Measurements from ENCODE around the gene CCDC178. TPM values are rescaled to one million over a fixed set of nuclear protein-coding genes. Genes with fewer than 3 reads are reported as not detected.

Gene CCDC178
- polyA plus RNA-seq, 1 experiment = not detected

- Histone ChIP-seq H3K9me3 (ENCODE audit: control insufficient read depth, insufficient read depth, low read length) (0 out of 2 replicates have a peak, but pooled peaks cover 4% of the 10 kb centered on the region), H3K4me3 (ENCODE audit: low read depth, low read length) (no peak overlapping the region), H3K27me3 (ENCODE audit: control insufficient read depth, insufficient read depth, low read length) (no peaks in the 10 kb centered on the region), H3K27ac (ENCODE audit: low read depth, low read length) (no peak overlapping the region)
- DNase-seq (ENCODE audit: low read depth, low spot score) = no peak
- POLR2A ChIA-PET = no interaction called here
- CTCF ChIA-PET = no interaction called here
- TF ChIP-seq, protein P1, sequence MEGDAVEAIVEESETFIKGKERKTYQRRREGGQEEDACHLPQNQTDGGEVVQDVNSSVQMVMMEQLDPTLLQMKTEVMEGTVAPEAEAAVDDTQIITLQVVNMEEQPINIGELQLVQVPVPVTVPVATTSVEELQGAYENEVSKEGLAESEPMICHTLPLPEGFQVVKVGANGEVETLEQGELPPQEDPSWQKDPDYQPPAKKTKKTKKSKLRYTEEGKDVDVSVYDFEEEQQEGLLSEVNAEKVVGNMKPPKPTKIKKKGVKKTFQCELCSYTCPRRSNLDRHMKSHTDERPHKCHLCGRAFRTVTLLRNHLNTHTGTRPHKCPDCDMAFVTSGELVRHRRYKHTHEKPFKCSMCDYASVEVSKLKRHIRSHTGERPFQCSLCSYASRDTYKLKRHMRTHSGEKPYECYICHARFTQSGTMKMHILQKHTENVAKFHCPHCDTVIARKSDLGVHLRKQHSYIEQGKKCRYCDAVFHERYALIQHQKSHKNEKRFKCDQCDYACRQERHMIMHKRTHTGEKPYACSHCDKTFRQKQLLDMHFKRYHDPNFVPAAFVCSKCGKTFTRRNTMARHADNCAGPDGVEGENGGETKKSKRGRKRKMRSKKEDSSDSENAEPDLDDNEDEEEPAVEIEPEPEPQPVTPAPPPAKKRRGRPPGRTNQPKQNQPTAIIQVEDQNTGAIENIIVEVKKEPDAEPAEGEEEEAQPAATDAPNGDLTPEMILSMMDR (IDR thresholded peaks at IDR 0.05; ENCODE audit: low read depth, low read length) = no peak
Measured at GRCh38 chr18:33239298-33239697, 201.2 kb downstream of the CCDC178 start.

- DNase-seq (ENCODE audit: low read depth, low spot score) = no peak
- no peak overlapping the region for H3K4me3 ChIP-seq (ENCODE audit: low read depth, low read length)
- CTCF ChIA-PET = interaction anchor here (0.5 to 4.8 kb wide), 36 partner anchors 9 to 1092 kb away, joined by 3 to 49 read pairs (median 4); no protein-coding TSS in a partner anchor
- POLR2A ChIA-PET = no interaction called here
- TF ChIP-seq, protein P1 (IDR thresholded peaks at IDR 0.05; ENCODE audit: low read depth, low read length) = no peak
- no peak overlapping the region for H3K27ac ChIP-seq (ENCODE audit: low read depth, low read length)
- H3K27me3 ChIP-seq (ENCODE audit: control insufficient read depth, insufficient read depth, low read length) = no peaks in the 10 kb centered on the region
- H3K9me3 ChIP-seq (ENCODE audit: control insufficient read depth, insufficient read depth, low read length) = 0 out of 2 replicates have a peak, but pooled peaks cover under 1% of the 10 kb centered on the region
Measured at GRCh38 chr18:33232318-33232626, 208.2 kb downstream of the CCDC178 start.

DNA sequence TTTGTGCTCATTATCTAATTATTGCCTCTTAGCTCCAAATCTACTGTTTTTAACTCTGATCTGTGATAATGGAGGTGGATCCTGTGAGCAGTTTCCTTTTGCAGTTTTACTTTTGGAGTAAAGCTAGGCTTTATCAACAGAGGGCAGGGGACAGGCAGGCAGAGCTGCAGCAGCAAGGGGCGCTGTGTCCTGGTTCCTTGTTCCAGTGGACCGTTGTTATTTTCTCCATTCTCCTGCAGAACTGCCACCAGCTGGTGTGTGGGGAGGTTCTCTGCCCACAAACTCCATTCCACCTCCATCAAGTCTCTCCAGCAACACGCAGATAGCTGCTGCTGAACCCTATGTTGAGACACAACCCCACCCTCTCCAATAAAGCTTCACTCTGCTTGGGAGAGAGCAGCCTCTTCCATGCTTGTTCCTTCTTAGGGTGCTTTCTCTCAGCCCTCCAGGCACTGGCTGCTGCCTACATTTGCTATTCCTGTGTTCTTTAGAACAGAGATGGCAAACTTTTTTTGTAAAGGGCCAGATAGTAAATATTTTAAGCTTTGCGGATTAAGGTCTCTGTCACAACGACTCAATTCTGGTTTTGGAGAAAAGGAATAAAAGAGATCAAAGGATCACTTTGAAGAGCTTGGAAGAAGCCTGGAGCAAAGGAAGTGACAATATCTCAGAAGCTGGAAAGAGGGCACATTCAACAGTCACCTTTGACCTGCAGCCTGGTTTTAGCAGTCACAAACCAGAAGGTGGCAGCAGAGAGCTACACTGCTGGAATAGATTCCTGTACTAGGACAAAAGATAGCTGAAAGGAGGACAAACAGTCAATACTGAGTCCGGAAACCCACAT is 208.8 kb downstream of the CCDC178 start:
- no peak overlapping the region for H3K4me3 ChIP-seq (ENCODE audit: low read depth, low read length)
- POLR2A ChIA-PET = no interaction called here
- H3K27me3 ChIP-seq (ENCODE audit: control insufficient read depth, insufficient read depth, low read length) = no peaks in the 10 kb centered on the region
- no peak overlapping the region for H3K27ac ChIP-seq (ENCODE audit: low read depth, low read length)
- H3K9me3 ChIP-seq (ENCODE audit: control insufficient read depth, insufficient read depth, low read length) = no peaks in the 10 kb centered on the region
- CTCF ChIA-PET = interaction anchor here (0.5 to 4.8 kb wide), 40 partner anchors 9 to 1610 kb away, joined by 3 to 49 read pairs (median 4); no protein-coding TSS in a partner anchor
- TF ChIP-seq, protein P1 (IDR thresholded peaks at IDR 0.05; ENCODE audit: low read depth, low read length) = peak; percentile 92
- peak; percentile 24 for DNase-seq (ENCODE audit: low read depth, low spot score)

GRCh38 chr18:33212363-33212762 is 228.2 kb downstream of the CCDC178 start:
- Histone ChIP-seq H3K27ac (ENCODE audit: low read depth, low read length) (no peak overlapping the region), H3K9me3 (ENCODE audit: control insufficient read depth, insufficient read depth, low read length) (no peaks in the 10 kb centered on the region), H3K4me3 (ENCODE audit: low read depth, low read length) (no peak overlapping the region), H3K27me3 (ENCODE audit: control insufficient read depth, insufficient read depth, low read length) (no peaks in the 10 kb centered on the region)
- DNase-seq (ENCODE audit: low read depth, low spot score) = no peak
- ChIA-PET CTCF (interaction anchor here (1.3 to 5.8 kb wide), 2 partner anchors 11 to 18 kb away, joined by 4 to 49 read pairs; no protein-coding TSS in a partner anchor), POLR2A (no interaction called here)
- TF ChIP-seq, protein P1 (IDR thresholded peaks at IDR 0.05; ENCODE audit: low read depth, low read length) = no peak

GRCh38 chr18:33210575-33211189 is 229.8 kb downstream of the CCDC178 start:
- Histone ChIP-seq H3K9me3 (ENCODE audit: control insufficient read depth, insufficient read depth, low read length) (no peaks in the 10 kb centered on the region), H3K4me3 (ENCODE audit: low read depth, low read length) (no peak overlapping the region), H3K27me3 (ENCODE audit: control insufficient read depth, insufficient read depth, low read length) (no peaks in the 10 kb centered on the region), H3K27ac (ENCODE audit: low read depth, low read length) (no peak overlapping the region)
- POLR2A ChIA-PET = no interaction called here
- TF ChIP-seq, protein P1 (IDR thresholded peaks at IDR 0.05; ENCODE audit: low read depth, low read length) = peak; percentile 66
- CTCF ChIA-PET = interaction anchor here (0.5 to 5.8 kb wide), 10 partner anchors 9 to 1758 kb away, joined by 3 to 49 read pairs (median 4); no protein-coding TSS in a partner anchor
- DNase-seq (ENCODE audit: low read depth, low spot score) = no peak

All from AG04450 (cell line).